OCI-LY1 (cell line): ENCODE data around the gene POLQ.
"Not testable (repeated sequence)": the region's sequence is repeated elsewhere in the genome, so short reads cannot be mapped to it uniquely, and the experiment has no call there.

Source experiments
- EZH2 ChIP-seq: fragments of 200-600 bp; sonication (generic), shearing (Covaris generic); IDR thresholded peaks from 2 replicates; pipeline ENCODE4 v1.8.0; 2017; ENCODE audit warnings: borderline replicate concordance, mixed run types, mild to moderate bottlenecking, antibody characterized with exemption, low read length, moderate library complexity, mixed read lengths
- TF ChIP-seq, protein P1 (sequence below): fragments of 200-600 bp; sonication (generic), shearing (Covaris generic); IDR thresholded peaks from 2 replicates; pipeline ENCODE4 v1.5.1; 2017; ENCODE audit warnings: mild to moderate bottlenecking, antibody characterized with exemption, low read length, moderate library complexity, mixed read lengths

DNA sequence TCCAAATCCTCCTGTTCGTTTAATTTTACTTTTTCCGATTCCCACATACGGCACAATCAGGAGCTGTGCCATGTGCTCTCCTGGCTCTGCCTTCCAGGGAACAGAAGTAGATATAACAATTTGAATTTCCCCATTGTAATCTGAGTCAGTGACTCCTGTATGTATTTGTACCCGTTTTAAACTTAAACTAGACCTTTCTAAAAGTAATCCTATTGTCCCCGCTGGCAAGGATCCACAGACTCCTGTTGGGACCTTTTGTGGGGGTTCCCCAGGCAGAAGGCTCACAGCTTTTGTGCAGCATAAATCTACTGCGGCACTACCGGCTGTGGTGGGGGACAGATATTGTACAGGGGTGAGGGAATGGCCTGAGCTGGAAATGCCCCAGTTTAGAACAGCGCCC lies 147.7 kb downstream of the POLQ start:
- TF ChIP-seq, protein P1, sequence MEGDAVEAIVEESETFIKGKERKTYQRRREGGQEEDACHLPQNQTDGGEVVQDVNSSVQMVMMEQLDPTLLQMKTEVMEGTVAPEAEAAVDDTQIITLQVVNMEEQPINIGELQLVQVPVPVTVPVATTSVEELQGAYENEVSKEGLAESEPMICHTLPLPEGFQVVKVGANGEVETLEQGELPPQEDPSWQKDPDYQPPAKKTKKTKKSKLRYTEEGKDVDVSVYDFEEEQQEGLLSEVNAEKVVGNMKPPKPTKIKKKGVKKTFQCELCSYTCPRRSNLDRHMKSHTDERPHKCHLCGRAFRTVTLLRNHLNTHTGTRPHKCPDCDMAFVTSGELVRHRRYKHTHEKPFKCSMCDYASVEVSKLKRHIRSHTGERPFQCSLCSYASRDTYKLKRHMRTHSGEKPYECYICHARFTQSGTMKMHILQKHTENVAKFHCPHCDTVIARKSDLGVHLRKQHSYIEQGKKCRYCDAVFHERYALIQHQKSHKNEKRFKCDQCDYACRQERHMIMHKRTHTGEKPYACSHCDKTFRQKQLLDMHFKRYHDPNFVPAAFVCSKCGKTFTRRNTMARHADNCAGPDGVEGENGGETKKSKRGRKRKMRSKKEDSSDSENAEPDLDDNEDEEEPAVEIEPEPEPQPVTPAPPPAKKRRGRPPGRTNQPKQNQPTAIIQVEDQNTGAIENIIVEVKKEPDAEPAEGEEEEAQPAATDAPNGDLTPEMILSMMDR = not testable (repeated sequence)
- not testable (repeated sequence) for TF ChIP-seq EZH2
